SH-SY5Y (cell line): ENCODE results near the gene OR52M1.

Experiments used
- GATA2 ChIP-seq: IDR thresholded peaks from 2 replicates; pipeline ENCODE4 v1.6.1; 2011; ENCODE audit warnings: mild to moderate bottlenecking, low read depth, low read length
- GATA3 ChIP-seq: IDR thresholded peaks from 2 replicates; pipeline ENCODE4 v1.6.1; 2011; ENCODE audit warnings: low read depth, mild to moderate bottlenecking, low read length, moderate library complexity

GRCh38 chr11:4565371-4565770 is 20.4 kb downstream of the OR52M1 start:
- no peak for TF ChIP-seq GATA2
- no peak for TF ChIP-seq GATA3
